ENCODE data around the gene FGFR2. TPM values are rescaled to one million over a fixed set of nuclear protein-coding genes. Genes with fewer than 3 reads are reported as not detected.

Gene FGFR2
- total RNA-seq, 2 experiments from 2014 or later, result 0.09 TPM; not detected in 1

GRCh38 chr10:121510201-121510771 is 88.0 kb downstream of the FGFR2 start:
- no peaks in the 10 kb centered on the region for H3K27me3 Mint-ChIP-seq
- no peaks in the 10 kb centered on the region for H3K9me3 Mint-ChIP-seq (ENCODE audit: low read depth)
- H3K36me3 Mint-ChIP-seq, result no peaks in the 10 kb centered on the region
- no peak overlapping the region for H3K27ac Mint-ChIP-seq
- DNase-seq (no peak), ATAC-seq (no peak)
- no peak overlapping the region for H3K4me3 Mint-ChIP-seq
- CTCF ChIA-PET, result no interaction called here
- peaks cover 8% of the 10 kb centered on the region for H3K4me1 Mint-ChIP-seq

- no peak for DNase-seq
- Mint-ChIP-seq H3K4me1 (peaks cover 8% of the 10 kb centered on the region), H3K27ac (no peak overlapping the region), H3K27me3 (no peaks in the 10 kb centered on the region), H3K4me3 (no peak overlapping the region), H3K9me3 (ENCODE audit: low read depth) (no peaks in the 10 kb centered on the region), H3K36me3 (no peaks in the 10 kb centered on the region)
- no peak for ATAC-seq
- CTCF ChIA-PET, result no interaction called here
These were observed 88.4 kb downstream of the FGFR2 start for GRCh38 chr10:121509796-121510195.

GRCh38 chr10:121509112-121509511 is 89.1 kb downstream of the FGFR2 start:
- no peak for DNase-seq
- Mint-ChIP-seq H3K27ac (no peak overlapping the region), H3K27me3 (no peaks in the 10 kb centered on the region), H3K36me3 (no peaks in the 10 kb centered on the region), H3K4me1 (peaks cover 5% of the 10 kb centered on the region), H3K9me3 (ENCODE audit: low read depth) (no peaks in the 10 kb centered on the region), H3K4me3 (no peak overlapping the region)
- CTCF ChIA-PET, result no interaction called here
- ATAC-seq, result no peak

- H3K27ac Mint-ChIP-seq, result no peak overlapping the region
- ATAC-seq, result no peak
- H3K4me1 Mint-ChIP-seq, result no peaks in the 10 kb centered on the region
- H3K27me3 Mint-ChIP-seq, result no peaks in the 10 kb centered on the region
- DNase-seq, result no peak
- no peaks in the 10 kb centered on the region for H3K36me3 Mint-ChIP-seq
- CTCF ChIA-PET, result no interaction called here
- H3K4me3 Mint-ChIP-seq, result no peak overlapping the region
- no peaks in the 10 kb centered on the region for H3K9me3 Mint-ChIP-seq (ENCODE audit: low read depth)
These were observed 94.6 kb downstream of the FGFR2 start for GRCh38 chr10:121503587-121504051.

GRCh38 chr10:121501796-121502195 is 96.4 kb downstream of the FGFR2 start:
- DNase-seq (no peak), ATAC-seq (no peak)
- Mint-ChIP-seq H3K27me3 (no peaks in the 10 kb centered on the region), H3K36me3 (no peaks in the 10 kb centered on the region), H3K4me1 (no peaks in the 10 kb centered on the region), H3K9me3 (ENCODE audit: low read depth) (peaks cover 2% of the 10 kb centered on the region), H3K27ac (no peak overlapping the region), H3K4me3 (no peak overlapping the region)
- CTCF ChIA-PET, result no interaction called here

- ATAC-seq (no peak), DNase-seq (no peak)
- Mint-ChIP-seq H3K9me3 (ENCODE audit: low read depth) (peaks cover 2% of the 10 kb centered on the region), H3K27me3 (no peaks in the 10 kb centered on the region), H3K27ac (no peak overlapping the region), H3K36me3 (no peaks in the 10 kb centered on the region), H3K4me3 (no peak overlapping the region), H3K4me1 (no peaks in the 10 kb centered on the region)
- CTCF ChIA-PET, result no interaction called here
These were observed 97.4 kb downstream of the FGFR2 start for GRCh38 chr10:121500701-121501332.

- H3K27me3 Mint-ChIP-seq, result no peaks in the 10 kb centered on the region
These were observed 100.5 kb downstream of the FGFR2 start for GRCh38 chr10:121497513-121498470.

GRCh38 chr10:121495719-121496118 is 102.5 kb downstream of the FGFR2 start:
- Mint-ChIP-seq H3K27ac (no peak overlapping the region), H3K4me3 (no peak overlapping the region), H3K4me1 (no peaks in the 10 kb centered on the region), H3K9me3 (ENCODE audit: low read depth) (peaks cover 2% of the 10 kb centered on the region), H3K27me3 (no peaks in the 10 kb centered on the region), H3K36me3 (no peaks in the 10 kb centered on the region)
- ATAC-seq, result no peak
- no peak for DNase-seq
- CTCF ChIA-PET, result no interaction called here

More at GRCh38 chr10:121497513-121498470, 100.5 kb downstream of the FGFR2 start:
- no peaks in the 10 kb centered on the region for H3K36me3 Mint-ChIP-seq
- no peak overlapping the region for H3K4me3 Mint-ChIP-seq
- H3K27ac Mint-ChIP-seq, result no peak overlapping the region
- CTCF ChIA-PET, result no interaction called here
- no peak for ATAC-seq
- DNase-seq, result no peak
- peaks cover 2% of the 10 kb centered on the region for H3K9me3 Mint-ChIP-seq (ENCODE audit: low read depth)
- H3K4me1 Mint-ChIP-seq, result no peaks in the 10 kb centered on the region

GRCh38 chr10:121494296-121494695 is 103.9 kb downstream of the FGFR2 start:
- DNase-seq (no peak), ATAC-seq (no peak)
- Mint-ChIP-seq H3K4me1 (no peaks in the 10 kb centered on the region), H3K9me3 (ENCODE audit: low read depth) (peaks cover 2% of the 10 kb centered on the region), H3K27me3 (no peaks in the 10 kb centered on the region), H3K4me3 (no peak overlapping the region), H3K27ac (no peak overlapping the region), H3K36me3 (no peaks in the 10 kb centered on the region)
- CTCF ChIA-PET, result no interaction called here

GRCh38 chr10:121493521-121493920 is 104.7 kb downstream of the FGFR2 start:
- CTCF ChIA-PET, result no interaction called here
- no peak for ATAC-seq
- H3K36me3 Mint-ChIP-seq, result no peaks in the 10 kb centered on the region
- no peak for DNase-seq
- H3K4me1 Mint-ChIP-seq, result no peaks in the 10 kb centered on the region
- no peaks in the 10 kb centered on the region for H3K27me3 Mint-ChIP-seq
- H3K27ac Mint-ChIP-seq, result no peak overlapping the region
- no peak overlapping the region for H3K4me3 Mint-ChIP-seq
- peaks cover 2% of the 10 kb centered on the region for H3K9me3 Mint-ChIP-seq (ENCODE audit: low read depth)

- no peaks in the 10 kb centered on the region for H3K4me1 Mint-ChIP-seq
- H3K9me3 Mint-ChIP-seq (ENCODE audit: low read depth), result no peaks in the 10 kb centered on the region
- DNase-seq, result no peak
- H3K4me3 Mint-ChIP-seq, result no peak overlapping the region
- CTCF ChIA-PET, result no interaction called here
- ATAC-seq, result no peak
- no peaks in the 10 kb centered on the region for H3K36me3 Mint-ChIP-seq
- H3K27me3 Mint-ChIP-seq, result no peaks in the 10 kb centered on the region
- H3K27ac Mint-ChIP-seq, result no peak overlapping the region
These were observed 107.2 kb downstream of the FGFR2 start for GRCh38 chr10:121490871-121491519.

GRCh38 chr10:121485436-121486139 is 112.7 kb downstream of the FGFR2 start:
- Mint-ChIP-seq H3K27ac (no peak overlapping the region), H3K4me1 (no peaks in the 10 kb centered on the region), H3K36me3 (no peaks in the 10 kb centered on the region), H3K4me3 (no peak overlapping the region), H3K27me3 (no peaks in the 10 kb centered on the region), H3K9me3 (ENCODE audit: low read depth) (no peaks in the 10 kb centered on the region)
- DNase-seq (no peak), ATAC-seq (no peak)
- CTCF ChIA-PET, result no interaction called here

- Mint-ChIP-seq H3K27me3 (no peaks in the 10 kb centered on the region), H3K4me3 (no peak overlapping the region), H3K9me3 (ENCODE audit: low read depth) (no peaks in the 10 kb centered on the region), H3K27ac (no peak overlapping the region), H3K4me1 (no peaks in the 10 kb centered on the region), H3K36me3 (no peaks in the 10 kb centered on the region)
- DNase-seq, result no peak
- no peak for ATAC-seq
- CTCF ChIA-PET, result no interaction called here
These were observed 113.4 kb downstream of the FGFR2 start for GRCh38 chr10:121484816-121485215.

Data from activated CD8-positive, alpha-beta memory T cell treated with anti-CD3 and anti-CD28 coated beads, Interleukin-2, amount 10 ng/mL, durations not matched to agents 7 days and 5 days (primary cell).